Neural progenitor cell (in vitro differentiated cells): ENCODE measurements around the gene UBE3C.

Source experiments
- EZH2phosphoT487 ChIP-seq: fragments of 200-600 bp; sonication (generic); IDR thresholded peaks from 2 replicates; pipeline ENCODE4 v1.6.1; 2017; ENCODE audit warnings: antibody characterized with exemption
- TF ChIP-seq, protein P1 (sequence below): fragments of 200-600 bp; sonication (generic); IDR thresholded peaks from 2 replicates; pipeline ENCODE4 v1.5.1; 2017; ENCODE audit warnings: antibody characterized with exemption, mild to moderate bottlenecking

DNA sequence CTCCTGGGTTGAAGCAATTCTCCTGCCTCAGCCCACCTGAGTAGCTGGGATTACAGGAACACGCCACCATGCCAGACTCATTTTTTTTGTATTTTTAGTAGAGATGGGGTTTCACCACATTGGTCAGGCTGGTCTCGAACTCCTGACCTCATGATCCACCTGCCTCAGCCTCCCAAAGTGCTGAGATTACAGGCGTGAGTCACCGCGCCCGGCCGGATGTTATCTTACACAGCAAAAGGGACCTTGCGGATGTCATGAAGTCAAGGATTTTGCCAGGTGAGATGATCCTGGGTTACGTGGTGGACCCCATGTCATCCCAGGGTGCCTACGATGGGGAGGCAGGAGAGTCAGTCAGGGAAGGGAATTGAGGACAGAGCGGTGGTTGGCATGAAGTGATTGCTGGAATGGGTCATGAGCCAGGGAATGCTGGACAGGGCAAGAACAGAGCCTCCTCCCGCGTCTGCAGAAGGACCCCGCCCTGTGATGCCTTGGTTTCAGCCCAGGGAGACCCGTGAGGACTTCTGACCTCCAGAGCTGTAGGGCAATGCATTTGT lies 8.7 kb upstream of the UBE3C start:
- TF ChIP-seq, protein P1, sequence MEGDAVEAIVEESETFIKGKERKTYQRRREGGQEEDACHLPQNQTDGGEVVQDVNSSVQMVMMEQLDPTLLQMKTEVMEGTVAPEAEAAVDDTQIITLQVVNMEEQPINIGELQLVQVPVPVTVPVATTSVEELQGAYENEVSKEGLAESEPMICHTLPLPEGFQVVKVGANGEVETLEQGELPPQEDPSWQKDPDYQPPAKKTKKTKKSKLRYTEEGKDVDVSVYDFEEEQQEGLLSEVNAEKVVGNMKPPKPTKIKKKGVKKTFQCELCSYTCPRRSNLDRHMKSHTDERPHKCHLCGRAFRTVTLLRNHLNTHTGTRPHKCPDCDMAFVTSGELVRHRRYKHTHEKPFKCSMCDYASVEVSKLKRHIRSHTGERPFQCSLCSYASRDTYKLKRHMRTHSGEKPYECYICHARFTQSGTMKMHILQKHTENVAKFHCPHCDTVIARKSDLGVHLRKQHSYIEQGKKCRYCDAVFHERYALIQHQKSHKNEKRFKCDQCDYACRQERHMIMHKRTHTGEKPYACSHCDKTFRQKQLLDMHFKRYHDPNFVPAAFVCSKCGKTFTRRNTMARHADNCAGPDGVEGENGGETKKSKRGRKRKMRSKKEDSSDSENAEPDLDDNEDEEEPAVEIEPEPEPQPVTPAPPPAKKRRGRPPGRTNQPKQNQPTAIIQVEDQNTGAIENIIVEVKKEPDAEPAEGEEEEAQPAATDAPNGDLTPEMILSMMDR = no peak
- TF ChIP-seq EZH2phosphoT487 = no peak
